GM21447 (cell line): ENCODE measurements around the gene GARIN5A.

Experiments
- ATAC-seq: cut with Tn5 transposase; IDR thresholded peaks from one replicate; pipeline ENCODE4 v1.9.1; 2021; ENCODE audit not compliant: unreplicated experiment

GARIN5A gene

GRCh38 chr19:50418176-50419021 lies 58.2 kb downstream of the GARIN5A start, which contains the start of gene SPIB:
TSS of gene SPIB (plus strand) at chr19:50418938. CDS start at chr19:50418963, 25 bp downstream.
- ATAC-seq, result no peak

GRCh38 chr19:50417111-50418081 lies 59.3 kb downstream of the GARIN5A start:
- ATAC-seq, result no peak
